ENCODE results near the gene ZNF892. TPM values are rescaled to one million over a fixed set of nuclear protein-coding genes. Genes with fewer than 3 reads are reported as not detected.
A peak's percentile ranks its signal among the peaks of the same experiment; 100 is the strongest.

The ZNF892 gene
- total and polyA plus RNA-seq, 2 of the 13 experiments (the other 11 are each of a cell fraction or from before 2014, with no cell fraction given) = not detected

DNA sequence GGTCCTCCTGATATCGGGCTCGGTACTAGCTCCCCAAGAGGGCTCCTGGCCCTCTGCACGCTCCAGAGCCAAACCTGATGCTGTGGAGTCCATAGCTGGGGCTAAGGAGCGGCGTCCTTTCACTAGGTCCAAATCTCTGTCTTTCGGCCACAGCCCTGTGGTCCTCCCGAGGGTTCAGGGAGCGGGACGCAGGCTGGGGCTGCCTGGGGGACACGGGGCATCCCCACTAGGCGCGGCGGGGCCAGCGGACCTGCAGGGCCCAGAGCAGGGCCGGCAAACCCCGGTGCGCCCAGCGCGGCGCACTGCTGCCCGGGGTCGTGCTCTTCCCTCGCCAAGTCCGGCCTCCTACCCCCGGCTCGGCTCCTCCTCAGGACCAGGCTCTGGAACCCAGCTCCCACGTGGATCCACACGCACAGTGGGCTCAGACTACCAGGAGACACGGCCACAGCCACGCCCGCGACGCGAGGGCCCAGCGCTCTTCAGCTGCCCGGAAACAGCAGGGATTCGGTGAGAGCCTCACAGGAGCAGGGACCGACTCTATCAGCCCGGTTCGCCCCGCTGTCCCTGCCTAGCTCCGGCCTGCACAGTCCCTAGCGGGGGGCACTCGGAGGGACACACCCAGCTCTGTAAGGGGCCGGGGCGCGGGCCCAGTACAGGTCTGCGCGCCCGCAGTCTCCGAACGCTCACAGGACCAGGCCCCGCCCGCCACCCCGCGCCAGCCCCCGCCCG lies 48.3 kb upstream of the ZNF892 start (continued):
- no peak for TF ChIP-seq AKNA (CRISPR knock-in tag; IDR thresholded peaks at IDR 0.05; ENCODE audit: borderline replicate concordance)
- TF ChIP-seq, protein P1, sequence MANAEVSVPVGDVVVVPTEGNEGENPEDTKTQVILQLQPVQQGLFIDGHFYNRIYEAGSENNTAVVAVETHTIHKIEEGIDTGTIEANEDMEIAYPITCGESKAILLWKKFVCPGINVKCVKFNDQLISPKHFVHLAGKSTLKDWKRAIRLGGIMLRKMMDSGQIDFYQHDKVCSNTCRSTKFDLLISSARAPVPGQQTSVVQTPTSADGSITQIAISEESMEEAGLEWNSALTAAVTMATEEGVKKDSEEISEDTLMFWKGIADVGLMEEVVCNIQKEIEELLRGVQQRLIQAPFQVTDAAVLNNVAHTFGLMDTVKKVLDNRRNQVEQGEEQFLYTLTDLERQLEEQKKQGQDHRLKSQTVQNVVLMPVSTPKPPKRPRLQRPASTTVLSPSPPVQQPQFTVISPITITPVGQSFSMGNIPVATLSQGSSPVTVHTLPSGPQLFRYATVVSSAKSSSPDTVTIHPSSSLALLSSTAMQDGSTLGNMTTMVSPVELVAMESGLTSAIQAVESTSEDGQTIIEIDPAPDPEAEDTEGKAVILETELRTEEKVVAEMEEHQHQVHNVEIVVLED (CRISPR knock-in tag; IDR thresholded peaks at IDR 0.05; ENCODE audit: borderline replicate concordance) = no peak
- TF ChIP-seq HES4 (CRISPR knock-in tag; IDR thresholded peaks at IDR 0.05; ENCODE audit: borderline replicate concordance) = peak; percentile 24
- TF ChIP-seq ZNF710 (CRISPR knock-in tag; IDR thresholded peaks at IDR 0.05; ENCODE audit: borderline replicate concordance) = no peak
- TF ChIP-seq KAT8 (CRISPR knock-in tag; IDR thresholded peaks at IDR 0.05) = no peak
- peak; percentile 73; the same call in 1 of the 2 replicates for TF ChIP-seq CHCHD3 (CRISPR knock-in tag; IDR thresholded peaks at IDR 0.05)
- no peak for TF ChIP-seq ZNF549 (CRISPR knock-in tag; IDR thresholded peaks at IDR 0.05)
- TF ChIP-seq JUNB (CRISPR knock-in tag; IDR thresholded peaks at IDR 0.05; ENCODE audit: borderline replicate concordance) = no peak
- TF ChIP-seq, protein P2, sequence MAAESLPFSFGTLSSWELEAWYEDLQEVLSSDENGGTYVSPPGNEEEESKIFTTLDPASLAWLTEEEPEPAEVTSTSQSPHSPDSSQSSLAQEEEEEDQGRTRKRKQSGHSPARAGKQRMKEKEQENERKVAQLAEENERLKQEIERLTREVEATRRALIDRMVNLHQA (CRISPR knock-in tag; IDR thresholded peaks at IDR 0.05) = no peak
- TF ChIP-seq, protein P3, sequence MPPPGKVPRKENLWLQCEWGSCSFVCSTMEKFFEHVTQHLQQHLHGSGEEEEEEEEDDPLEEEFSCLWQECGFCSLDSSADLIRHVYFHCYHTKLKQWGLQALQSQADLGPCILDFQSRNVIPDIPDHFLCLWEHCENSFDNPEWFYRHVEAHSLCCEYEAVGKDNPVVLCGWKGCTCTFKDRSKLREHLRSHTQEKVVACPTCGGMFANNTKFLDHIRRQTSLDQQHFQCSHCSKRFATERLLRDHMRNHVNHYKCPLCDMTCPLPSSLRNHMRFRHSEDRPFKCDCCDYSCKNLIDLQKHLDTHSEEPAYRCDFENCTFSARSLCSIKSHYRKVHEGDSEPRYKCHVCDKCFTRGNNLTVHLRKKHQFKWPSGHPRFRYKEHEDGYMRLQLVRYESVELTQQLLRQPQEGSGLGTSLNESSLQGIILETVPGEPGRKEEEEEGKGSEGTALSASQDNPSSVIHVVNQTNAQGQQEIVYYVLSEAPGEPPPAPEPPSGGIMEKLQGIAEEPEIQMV (CRISPR knock-in tag; IDR thresholded peaks at IDR 0.05; ENCODE audit: low read depth) = no peak
- no peak for TF ChIP-seq ZNF343 (CRISPR knock-in tag; IDR thresholded peaks at IDR 0.05)
- no peak for TF ChIP-seq HOXD1 (CRISPR knock-in tag; IDR thresholded peaks at IDR 0.05)
- peak; percentile 35; the same call in 1 of the 2 replicates for TF ChIP-seq TAF1 (CRISPR knock-in tag; IDR thresholded peaks at IDR 0.05)
- TF ChIP-seq MYC (CRISPR knock-in tag; IDR thresholded peaks at IDR 0.05; ENCODE audit: borderline replicate concordance) = peak; percentile 25; the same call in 1 of the 2 replicates
- TF ChIP-seq KLF6 (CRISPR knock-in tag; IDR thresholded peaks at IDR 0.05) = no peak
- TF ChIP-seq PHF21A (CRISPR knock-in tag; IDR thresholded peaks at IDR 0.05) = no peak
- peak; percentile 80; the same call in 1 of the 2 replicates for TF ChIP-seq ZNF563 (CRISPR knock-in tag; IDR thresholded peaks at IDR 0.05)
- TF ChIP-seq NFE2 (CRISPR knock-in tag; IDR thresholded peaks at IDR 0.05) = no peak
